NCI-H345 treated with DMSO at 0.1 percent for 48 hours (cell line): ENCODE data around the gene VSNL1.

Source experiments
- DNase-seq: peaks from one replicate; lab custom pipeline; 2025; ENCODE audit not compliant: unreplicated experiment; lab: John Stamatoyannopoulos, UW

The VSNL1 gene

GRCh38 chr2:17610521-17610920 lies 70.0 kb downstream of the VSNL1 start:
- no peak for DNase-seq

- DNase-seq: no peak
These were observed 70.5 kb downstream of the VSNL1 start for GRCh38 chr2:17611036-17611435.

- no peak for DNase-seq
These were observed 73.9 kb downstream of the VSNL1 start for GRCh38 chr2:17614174-17614930.

- no peak for DNase-seq
These were observed 74.7 kb downstream of the VSNL1 start for GRCh38 chr2:17615147-17615546.

GRCh38 chr2:17615728-17616351 lies 75.3 kb downstream of the VSNL1 start:
- DNase-seq: no peak

- DNase-seq: no peak
These were observed 75.9 kb downstream of the VSNL1 start for GRCh38 chr2:17616405-17616804.

- DNase-seq: no peak
These were observed 77.0 kb downstream of the VSNL1 start for GRCh38 chr2:17617516-17617915.

GRCh38 chr2:17617955-17618354 lies 77.5 kb downstream of the VSNL1 start:
- DNase-seq: no peak

- DNase-seq: no peak
These were observed 79.8 kb downstream of the VSNL1 start for GRCh38 chr2:17620280-17620679.

GRCh38 chr2:17620841-17621240 lies 80.3 kb downstream of the VSNL1 start:
- no peak for DNase-seq

GRCh38 chr2:17621781-17622180 lies 81.3 kb downstream of the VSNL1 start:
- DNase-seq: no peak

GRCh38 chr2:17625446-17625845 lies 85.0 kb downstream of the VSNL1 start:
- DNase-seq: no peak

GRCh38 chr2:17626986-17627385 lies 86.5 kb downstream of the VSNL1 start:
- no peak for DNase-seq

- DNase-seq: no peak
These were observed 86.9 kb downstream of the VSNL1 start for GRCh38 chr2:17627434-17627833.

- no peak for DNase-seq
These were observed 88.1 kb downstream of the VSNL1 start for GRCh38 chr2:17628349-17629261.

GRCh38 chr2:17630089-17630488 lies 89.6 kb downstream of the VSNL1 start:
- DNase-seq: no peak

GRCh38 chr2:17634997-17635396 lies 94.5 kb downstream of the VSNL1 start:
- DNase-seq: no peak

GRCh38 chr2:17636257-17636656 lies 95.8 kb downstream of the VSNL1 start:
- DNase-seq: no peak

GRCh38 chr2:17637131-17637906 lies 96.8 kb downstream of the VSNL1 start:
- DNase-seq: no peak

GRCh38 chr2:17638196-17638743 lies 97.8 kb downstream of the VSNL1 start:
- DNase-seq: no peak

GRCh38 chr2:17640406-17640805 lies 99.9 kb downstream of the VSNL1 start:
- DNase-seq: no peak
